ENCODE results near the gene TMEM186.

Gene TMEM186

DNA sequence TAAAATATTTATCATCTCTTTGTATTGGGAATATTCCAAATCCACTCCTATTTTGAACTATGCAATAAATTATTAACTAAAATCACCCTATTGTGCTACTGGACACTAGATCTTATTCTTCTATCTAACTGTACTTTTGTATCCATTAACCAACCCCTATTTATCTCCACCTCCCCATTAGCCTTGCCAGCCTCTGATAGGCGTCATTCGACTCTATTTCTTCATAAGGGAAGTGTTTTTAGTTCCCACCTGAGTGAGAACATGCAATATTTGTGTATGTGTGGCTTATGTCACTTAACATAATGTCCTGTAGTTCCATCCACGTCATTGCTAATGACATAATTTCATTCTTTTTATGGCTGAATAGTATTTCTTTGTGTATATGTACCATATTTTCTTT lies 23.9 kb downstream of the TMEM186 start:
- Histone ChIP-seq H3K9me2 (replicated peaks; ENCODE audit: low read depth, low read length) (no peaks in the 10 kb centered on the region), H4K20me1 (ENCODE audit: insufficient read depth, low read length, poor library complexity, severe bottlenecking) (no peaks in the 10 kb centered on the region), H3K4me2 (ENCODE audit: low read depth, low read length, poor library complexity, severe bottlenecking) (no peak overlapping the region), H2AFZ (ENCODE audit: low read length) (no peak overlapping the region), H3F3A (ENCODE audit: low read depth) (no peaks in the 10 kb centered on the region), H3K9ac (ENCODE audit: low read depth, low read length, poor library complexity, severe bottlenecking) (no peak overlapping the region), H3K79me2 (ENCODE audit: insufficient read depth, low read length) (no peaks in the 10 kb centered on the region), H3K4me3 (ENCODE audit: low read length, poor library complexity, severe bottlenecking) (no peak overlapping the region), H3K36me3 (ENCODE audit: insufficient read depth, low read length) (no peaks in the 10 kb centered on the region), H3K4me1 (ENCODE audit: insufficient read depth, low read length, poor library complexity, severe bottlenecking) (no peaks in the 10 kb centered on the region), H3K27me3 (ENCODE audit: insufficient read depth, low read length, poor library complexity, severe bottlenecking) (no peaks in the 10 kb centered on the region), H3K9me3 (ENCODE audit: insufficient read depth, low read depth, low read length) (no peaks in the 10 kb centered on the region)
- TF ChIP-seq, protein P1, sequence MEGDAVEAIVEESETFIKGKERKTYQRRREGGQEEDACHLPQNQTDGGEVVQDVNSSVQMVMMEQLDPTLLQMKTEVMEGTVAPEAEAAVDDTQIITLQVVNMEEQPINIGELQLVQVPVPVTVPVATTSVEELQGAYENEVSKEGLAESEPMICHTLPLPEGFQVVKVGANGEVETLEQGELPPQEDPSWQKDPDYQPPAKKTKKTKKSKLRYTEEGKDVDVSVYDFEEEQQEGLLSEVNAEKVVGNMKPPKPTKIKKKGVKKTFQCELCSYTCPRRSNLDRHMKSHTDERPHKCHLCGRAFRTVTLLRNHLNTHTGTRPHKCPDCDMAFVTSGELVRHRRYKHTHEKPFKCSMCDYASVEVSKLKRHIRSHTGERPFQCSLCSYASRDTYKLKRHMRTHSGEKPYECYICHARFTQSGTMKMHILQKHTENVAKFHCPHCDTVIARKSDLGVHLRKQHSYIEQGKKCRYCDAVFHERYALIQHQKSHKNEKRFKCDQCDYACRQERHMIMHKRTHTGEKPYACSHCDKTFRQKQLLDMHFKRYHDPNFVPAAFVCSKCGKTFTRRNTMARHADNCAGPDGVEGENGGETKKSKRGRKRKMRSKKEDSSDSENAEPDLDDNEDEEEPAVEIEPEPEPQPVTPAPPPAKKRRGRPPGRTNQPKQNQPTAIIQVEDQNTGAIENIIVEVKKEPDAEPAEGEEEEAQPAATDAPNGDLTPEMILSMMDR (conservative IDR thresholded peaks at IDR 0.05; ENCODE audit: low read length): no peak
- TF ChIP-seq EZH2phosphoT487 (IDR thresholded peaks at IDR 0.05; ENCODE audit: borderline replicate concordance): no peak

DNA sequence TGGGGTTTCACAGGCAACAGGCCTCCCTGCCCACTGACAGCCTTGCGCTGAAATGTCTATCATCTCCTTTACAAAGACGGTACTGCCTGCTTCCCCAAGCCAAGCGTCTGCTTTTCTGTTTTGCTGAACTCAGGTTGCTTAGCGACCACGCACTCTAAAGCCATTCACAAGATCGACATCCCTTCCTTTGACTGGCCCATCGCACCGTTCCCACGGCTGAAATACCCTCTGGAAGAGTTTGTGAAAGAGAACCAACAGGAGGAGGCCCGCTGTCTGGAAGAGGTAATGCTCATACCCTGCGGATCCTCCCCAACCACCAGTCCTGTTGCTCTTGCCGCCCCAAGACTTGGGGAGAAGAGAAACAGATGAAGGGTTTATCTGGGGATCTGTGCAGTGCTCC lies 28.7 kb downstream of the TMEM186 start:
- H3K4me1 ChIP-seq (ENCODE audit: insufficient read depth, low read length, poor library complexity, severe bottlenecking): no peaks in the 10 kb centered on the region
- H3K27me3 ChIP-seq (ENCODE audit: insufficient read depth, low read length, poor library complexity, severe bottlenecking): no peaks in the 10 kb centered on the region
- H3K9me2 ChIP-seq (replicated peaks; ENCODE audit: low read depth, low read length): no peaks in the 10 kb centered on the region
- H3K36me3 ChIP-seq (ENCODE audit: insufficient read depth, low read length): no peaks in the 10 kb centered on the region
- no peaks in the 10 kb centered on the region for H3F3A ChIP-seq (ENCODE audit: low read depth)
- no peak overlapping the region for H3K4me3 ChIP-seq (ENCODE audit: low read length, poor library complexity, severe bottlenecking)
- H3K9ac ChIP-seq (ENCODE audit: low read depth, low read length, poor library complexity, severe bottlenecking): no peak overlapping the region
- H3K4me2 ChIP-seq (ENCODE audit: low read depth, low read length, poor library complexity, severe bottlenecking): no peak overlapping the region
- no peak overlapping the region for H2AFZ ChIP-seq (ENCODE audit: low read length)
- no peaks in the 10 kb centered on the region for H3K9me3 ChIP-seq (ENCODE audit: insufficient read depth, low read depth, low read length)
- H3K79me2 ChIP-seq (ENCODE audit: insufficient read depth, low read length): no peaks in the 10 kb centered on the region
- no peaks in the 10 kb centered on the region for H4K20me1 ChIP-seq (ENCODE audit: insufficient read depth, low read length, poor library complexity, severe bottlenecking)
- no peak for TF ChIP-seq EZH2phosphoT487 (IDR thresholded peaks at IDR 0.05; ENCODE audit: borderline replicate concordance)
- TF ChIP-seq, protein P1 (conservative IDR thresholded peaks at IDR 0.05; ENCODE audit: low read length): no peak

DNA sequence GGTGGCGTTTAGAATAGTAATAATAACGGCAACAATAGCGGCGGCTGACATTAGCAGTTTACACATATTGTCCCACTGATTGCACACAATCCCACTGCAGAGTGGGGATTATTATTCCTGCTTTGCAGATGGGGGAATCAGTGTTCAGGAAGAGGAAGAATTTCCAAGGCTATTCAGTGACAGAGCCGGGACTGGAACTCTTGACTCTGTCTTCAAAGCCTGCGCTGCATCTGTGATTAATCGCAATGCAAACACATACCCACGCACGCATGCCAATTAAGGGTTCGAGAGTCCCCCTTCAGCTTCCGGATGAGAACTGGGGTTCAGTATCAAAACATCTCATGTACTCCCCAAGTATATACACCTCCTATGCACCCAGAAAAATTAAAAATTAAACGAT lies 29.2 kb downstream of the TMEM186 start:
- Histone ChIP-seq H3K9ac (ENCODE audit: low read depth, low read length, poor library complexity, severe bottlenecking) (no peak overlapping the region), H3K36me3 (ENCODE audit: insufficient read depth, low read length) (no peaks in the 10 kb centered on the region), H3K9me2 (replicated peaks; ENCODE audit: low read depth, low read length) (no peaks in the 10 kb centered on the region), H3K4me1 (ENCODE audit: insufficient read depth, low read length, poor library complexity, severe bottlenecking) (no peaks in the 10 kb centered on the region), H3K79me2 (ENCODE audit: insufficient read depth, low read length) (no peaks in the 10 kb centered on the region), H3K4me3 (ENCODE audit: low read length, poor library complexity, severe bottlenecking) (no peak overlapping the region), H3K4me2 (ENCODE audit: low read depth, low read length, poor library complexity, severe bottlenecking) (no peak overlapping the region), H4K20me1 (ENCODE audit: insufficient read depth, low read length, poor library complexity, severe bottlenecking) (no peaks in the 10 kb centered on the region), H3F3A (ENCODE audit: low read depth) (no peaks in the 10 kb centered on the region), H3K27me3 (ENCODE audit: insufficient read depth, low read length, poor library complexity, severe bottlenecking) (no peaks in the 10 kb centered on the region), H2AFZ (ENCODE audit: low read length) (no peak overlapping the region), H3K9me3 (ENCODE audit: insufficient read depth, low read depth, low read length) (no peaks in the 10 kb centered on the region)
- no peak for TF ChIP-seq EZH2phosphoT487 (IDR thresholded peaks at IDR 0.05; ENCODE audit: borderline replicate concordance)
- TF ChIP-seq, protein P1 (conservative IDR thresholded peaks at IDR 0.05; ENCODE audit: low read length): no peak

All from Loucy (cell line).